ENCODE measurements around the gene AEBP1.
A peak's percentile ranks its signal among the peaks of the same experiment; 100 is the strongest.

The AEBP1 gene

GRCh38 chr7:44104860-44105771 lies 971 bp downstream of the AEBP1 start:
- peak; percentile 90 for FAIRE-seq

GRCh38 chr7:44105832-44106231 lies 1.7 kb downstream of the AEBP1 start:
- no peak for FAIRE-seq

More at GRCh38 chr7:44104860-44105771, 971 bp downstream of the AEBP1 start:
- DNase-seq (ENCODE audit: low spot score) = peak; percentile 54

GRCh38 chr7:44106311-44107065 lies 2.3 kb downstream of the AEBP1 start:
- no peak for FAIRE-seq
- DNase-seq (ENCODE audit: low spot score) = no peak

More at GRCh38 chr7:44105832-44106231, 1.7 kb downstream of the AEBP1 start:
- no peak for DNase-seq (ENCODE audit: low spot score)

GRCh38 chr7:44107116-44107960 lies 3.2 kb downstream of the AEBP1 start:
- DNase-seq (ENCODE audit: low spot score) (no peak), FAIRE-seq (no peak)

- DNase-seq (ENCODE audit: low spot score) = no peak
Observed at GRCh38 chr7:44107961-44108767, 4.0 kb downstream of the AEBP1 start.

GRCh38 chr7:44108768-44109750 lies 4.9 kb downstream of the AEBP1 start:
- no peak for DNase-seq (ENCODE audit: low spot score)

More at GRCh38 chr7:44107961-44108767, 4.0 kb downstream of the AEBP1 start:
- peak; percentile 9 for FAIRE-seq

GRCh38 chr7:44109991-44110390 lies 5.8 kb downstream of the AEBP1 start:
- peak; percentile 79 for FAIRE-seq
- DNase-seq (ENCODE audit: low spot score) = no peak

More at GRCh38 chr7:44108768-44109750, 4.9 kb downstream of the AEBP1 start:
- FAIRE-seq = no peak

GRCh38 chr7:44110719-44111635 lies 6.8 kb downstream of the AEBP1 start:
- DNase-seq (ENCODE audit: low spot score) = no peak
- FAIRE-seq = peak; percentile 9

GRCh38 chr7:44111761-44112160 lies 7.6 kb downstream of the AEBP1 start:
- FAIRE-seq = peak; percentile 74
- DNase-seq (ENCODE audit: low spot score) = no peak

GRCh38 chr7:44112231-44112996 lies 8.3 kb downstream of the AEBP1 start:
- DNase-seq (ENCODE audit: low spot score) (no peak), FAIRE-seq (peak; percentile 44)

- FAIRE-seq = peak; percentile 91
- DNase-seq (ENCODE audit: low spot score) = no peak
Observed at GRCh38 chr7:44112997-44113763, 9.0 kb downstream of the AEBP1 start.

- FAIRE-seq (peak; percentile 44), DNase-seq (ENCODE audit: low spot score) (no peak)
Observed at GRCh38 chr7:44113764-44114354, 9.7 kb downstream of the AEBP1 start.

GRCh38 chr7:44114586-44115310 lies 10.6 kb downstream of the AEBP1 start:
- FAIRE-seq (no peak), DNase-seq (ENCODE audit: low spot score) (no peak)

GRCh38 chr7:44116087-44116788 lies 12.1 kb downstream of the AEBP1 start:
- FAIRE-seq = peak; percentile 23
- DNase-seq (ENCODE audit: low spot score) = no peak
